K562 (cell line): ENCODE data around the gene CD93. TPM values are rescaled to one million over a fixed set of nuclear protein-coding genes. Genes with fewer than 3 reads are reported as not detected.

Experiments used
- ATF1 ChIP-seq, 2 experiments: fragments of 450-650 bp in 1 of 2; IDR thresholded peaks; 2 replicates each; pipeline ENCODE4 v1.6.1; 2016; ENCODE audit warnings: missing compliant biosample characterization in 1 of 2, missing genetic modification characterization in 1 of 2
- BRD9 ChIP-seq: fragments of 450-650 bp; IDR thresholded peaks from 2 replicates; pipeline ENCODE4 v1.6.1; 2018; ENCODE audit warnings: low read depth; ENCODE audit not compliant: partially characterized antibody
- MYC ChIP-seq, 2 experiments: fragments of 250-450 bp in 1 of 2; sonication (Bioruptor Pico) in 1 of 2; IDR thresholded peaks; 2 replicates each; pipeline versions ENCODE4 v1.5.1 to v1.6.1; 2012 to 2021; ENCODE audit warnings: low read depth in 2 of 2, borderline replicate concordance in 1 of 2, improper control_type of control experiment in 1 of 2, low read length in 1 of 2, mild to moderate bottlenecking in 1 of 2, moderate library complexity in 1 of 2
- RBM17 ChIP-seq: fragments of 200-400 bp; formaldehyde crosslinking; IDR thresholded peaks from 2 replicates; pipeline ENCODE4 v1.6.1; 2017; ENCODE audit warnings: low read depth, mild to moderate bottlenecking, low read length, borderline replicate concordance
- STAT5A ChIP-seq: IDR thresholded peaks from 2 replicates; pipeline ENCODE4 v1.6.1; 2012; ENCODE audit warnings: low read length, inconsistent platforms, borderline replicate concordance
- U2AF2 ChIP-seq: fragments of 200-400 bp; formaldehyde crosslinking; optimal IDR thresholded peaks from 2 replicates; pipeline ENCODE3; 2017; ENCODE audit warnings: low read depth, mild to moderate bottlenecking, low read length
- ZNF318 ChIP-seq, 2 experiments: fragments of 450-650 bp; IDR thresholded peaks; 2 replicates each; pipeline ENCODE4 v1.6.1; 2016; ENCODE audit warnings: mild to moderate bottlenecking in 2 of 2, borderline replicate concordance in 1 of 2, low read depth in 1 of 2, moderate library complexity in 1 of 2
- polyA plus RNA-seq, 8 experiments: library from polyadenylated mRNA; depleted of rRNA in 4 of 8; stranded (reverse) in 5 of 8; unstranded in 3 of 8; fragments of >200 nt; fragmentation: Nextera tagmentation in 2 of 8; fragmentation: Illumina TruSeq in 1 of 8; extraction: Ambion mirVana in 2 of 8; extraction: Trizol in 1 of 8; gene quantifications; 2 replicates each; pipeline versions ENCODE4 v1.2.1 to v1.2.3, GENCODE V29; 2011 to 2014; ENCODE audit warnings: inconsistent platforms in 1 of 8, missing spikeins in 1 of 8
- total RNA-seq, 7 experiments: library from RNA; depleted of rRNA in 6 of 7; stranded (reverse); fragments of >200 nt in 6 of 7; fragmentation: Illumina TruSeq in 2 of 7; extraction: Trizol in 2 of 7; gene quantifications; 2 replicates each; pipeline versions ENCODE4 v1.2.1 to v1.2.3, GENCODE V29; 2011 to 2021; ENCODE audit warnings: low replicate concordance in 1 of 7

The CD93 gene
- total and polyA plus RNA-seq, 9 of the 15 experiments (the other 6 are each of a cell fraction or from before 2014, with no cell fraction given): 0.03 to 0.20 (median 0.05) TPM

DNA sequence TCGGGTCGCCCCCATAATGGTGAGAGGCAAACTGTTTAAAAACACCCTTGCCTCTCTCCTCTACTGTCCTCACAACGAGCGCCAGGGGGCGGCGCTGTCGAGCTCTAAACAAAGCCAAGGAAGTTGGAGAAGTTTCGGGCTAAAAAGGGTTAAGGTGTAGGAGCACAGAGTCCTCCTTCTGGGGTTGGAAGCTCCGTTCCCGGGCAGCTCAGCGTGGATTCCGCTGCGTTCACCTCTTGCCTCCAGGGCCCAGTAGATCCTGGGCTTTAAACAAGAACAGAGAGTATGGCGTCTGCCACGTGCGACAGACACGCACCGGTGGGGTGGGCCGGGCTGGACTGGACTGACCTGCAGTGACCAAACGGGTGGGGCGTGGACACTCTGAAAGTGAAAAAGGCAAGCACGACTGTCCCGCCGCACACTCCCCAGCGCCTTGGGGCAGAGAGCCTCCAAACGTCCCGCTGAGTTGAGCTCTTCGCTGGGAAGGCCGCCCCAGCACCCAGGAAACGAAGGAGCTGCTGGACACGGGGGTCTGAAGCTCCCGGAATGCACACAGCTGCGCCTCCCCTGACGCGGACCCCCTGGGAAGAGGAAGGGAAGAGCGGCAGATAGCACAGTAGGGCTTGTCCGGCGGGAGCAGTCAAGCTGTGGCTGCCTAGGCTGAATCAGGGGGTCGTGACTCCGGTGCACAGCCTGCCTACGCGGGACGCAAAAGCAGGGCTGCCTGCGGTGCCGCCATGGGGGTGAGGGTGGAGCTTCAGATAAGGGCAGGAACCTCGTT lies 35.1 kb downstream of the CD93 start (continued):
- TF ChIP-seq MYC (IDR thresholded peaks at IDR 0.05; ENCODE audit: low read depth, low read length) (peak; percentile 90), MYC (CRISPR knock-in tag; IDR thresholded peaks at IDR 0.05; ENCODE audit: borderline replicate concordance, low read depth) (peak; percentile 82; the same call in 1 of the 2 replicates), U2AF2 (no peak), STAT5A (no peak), BRD9 (peak; percentile 95), RBM17 (no peak), ZNF318 (IDR thresholded peaks at IDR 0.05; ENCODE audit: borderline replicate concordance in 1 of 2, low read depth in 1 of 2) (no peak), ATF1 (CRISPR knock-in tag; IDR thresholded peaks at IDR 0.05) (no peak), ATF1 (tag; IDR thresholded peaks at IDR 0.05) (peak; percentile 68)
